RWPE1 (cell line): ENCODE data around the gene CACNA2D2.

ENCODE experiments used
- CTCF ChIA-PET: fragments of 350-600 bp; sonication (Branson Sonifier 250); formaldehyde crosslinking; extraction: SDS; loops from one replicate; lab custom pipeline; 2021; lab: Yijun Ruan, JAX
- POLR2A ChIA-PET: fragments of 400-600 bp; formaldehyde crosslinking; extraction: SDS; loops from one replicate; lab custom pipeline; 2020; ENCODE audit warnings: antibody characterized with exemption; ENCODE audit not compliant: low non-redundant PET; lab: Yijun Ruan, JAX
- DNase-seq: peaks from one replicate; pipeline ENCODE4 v3.0.0; 2012; ENCODE audit warnings: low spot score
- H3K27ac ChIP-seq: fragments of 450-650 bp; 2 replicates; pipeline ENCODE4 v1.5.1; 2017
- TF ChIP-seq, protein P1 (sequence below): fragments of 450-650 bp; conservative IDR thresholded peaks from 2 replicates; pipeline ENCODE4 v1.5.1; 2017; ENCODE audit warnings: low read depth, mild to moderate bottlenecking

CACNA2D2 gene

DNA sequence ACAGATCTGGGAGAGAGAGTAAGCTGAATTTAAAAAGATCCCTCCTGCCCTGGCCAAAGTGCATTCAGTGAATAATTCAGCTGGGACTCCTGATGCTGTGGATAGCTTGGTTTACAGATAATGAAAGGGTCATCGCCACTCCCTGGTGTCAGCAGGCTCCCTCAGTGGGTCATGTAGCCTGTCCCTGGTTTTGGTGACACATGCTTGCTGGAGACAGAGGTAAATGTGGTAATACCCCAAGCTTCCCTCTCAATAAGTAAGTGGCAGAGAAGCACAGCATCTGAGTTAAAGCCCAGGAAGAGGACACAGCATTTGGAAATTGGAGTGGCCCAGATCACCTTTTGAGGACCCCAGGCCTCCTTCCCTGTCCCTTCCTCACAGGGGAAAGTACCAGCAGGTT, 146.0 kb downstream of the CACNA2D2 start:
- DNase-seq = no peak
- POLR2A ChIA-PET = no interaction called here
- CTCF ChIA-PET = no interaction called here
- peak overlapping the region; percentile 77 for H3K27ac ChIP-seq
- TF ChIP-seq, protein P1, sequence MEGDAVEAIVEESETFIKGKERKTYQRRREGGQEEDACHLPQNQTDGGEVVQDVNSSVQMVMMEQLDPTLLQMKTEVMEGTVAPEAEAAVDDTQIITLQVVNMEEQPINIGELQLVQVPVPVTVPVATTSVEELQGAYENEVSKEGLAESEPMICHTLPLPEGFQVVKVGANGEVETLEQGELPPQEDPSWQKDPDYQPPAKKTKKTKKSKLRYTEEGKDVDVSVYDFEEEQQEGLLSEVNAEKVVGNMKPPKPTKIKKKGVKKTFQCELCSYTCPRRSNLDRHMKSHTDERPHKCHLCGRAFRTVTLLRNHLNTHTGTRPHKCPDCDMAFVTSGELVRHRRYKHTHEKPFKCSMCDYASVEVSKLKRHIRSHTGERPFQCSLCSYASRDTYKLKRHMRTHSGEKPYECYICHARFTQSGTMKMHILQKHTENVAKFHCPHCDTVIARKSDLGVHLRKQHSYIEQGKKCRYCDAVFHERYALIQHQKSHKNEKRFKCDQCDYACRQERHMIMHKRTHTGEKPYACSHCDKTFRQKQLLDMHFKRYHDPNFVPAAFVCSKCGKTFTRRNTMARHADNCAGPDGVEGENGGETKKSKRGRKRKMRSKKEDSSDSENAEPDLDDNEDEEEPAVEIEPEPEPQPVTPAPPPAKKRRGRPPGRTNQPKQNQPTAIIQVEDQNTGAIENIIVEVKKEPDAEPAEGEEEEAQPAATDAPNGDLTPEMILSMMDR = no peak

DNA sequence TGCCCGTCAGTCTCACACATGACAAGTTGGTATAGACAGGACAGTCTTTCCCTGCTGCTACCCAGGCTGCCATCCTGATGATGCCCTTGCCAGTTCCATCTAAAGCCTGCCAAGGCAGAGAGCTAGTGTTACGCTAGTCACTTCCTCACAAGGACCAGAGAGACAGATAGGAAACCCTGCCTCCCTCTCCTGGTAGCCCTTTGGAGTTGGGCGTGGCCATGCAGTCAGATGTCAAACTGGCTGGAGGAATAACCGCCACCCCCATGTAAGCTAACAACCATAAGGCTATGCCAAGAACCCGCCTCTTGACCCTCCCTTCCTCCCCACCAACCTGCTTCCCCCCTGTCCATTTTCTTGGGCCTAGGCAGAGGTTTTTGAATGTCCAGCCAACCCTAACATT, 146.9 kb downstream of the CACNA2D2 start:
- ChIA-PET CTCF (no interaction called here), POLR2A (no interaction called here)
- no peak for DNase-seq
- peak overlapping the region; percentile 77 for H3K27ac ChIP-seq
- TF ChIP-seq, protein P1 = no peak

DNA sequence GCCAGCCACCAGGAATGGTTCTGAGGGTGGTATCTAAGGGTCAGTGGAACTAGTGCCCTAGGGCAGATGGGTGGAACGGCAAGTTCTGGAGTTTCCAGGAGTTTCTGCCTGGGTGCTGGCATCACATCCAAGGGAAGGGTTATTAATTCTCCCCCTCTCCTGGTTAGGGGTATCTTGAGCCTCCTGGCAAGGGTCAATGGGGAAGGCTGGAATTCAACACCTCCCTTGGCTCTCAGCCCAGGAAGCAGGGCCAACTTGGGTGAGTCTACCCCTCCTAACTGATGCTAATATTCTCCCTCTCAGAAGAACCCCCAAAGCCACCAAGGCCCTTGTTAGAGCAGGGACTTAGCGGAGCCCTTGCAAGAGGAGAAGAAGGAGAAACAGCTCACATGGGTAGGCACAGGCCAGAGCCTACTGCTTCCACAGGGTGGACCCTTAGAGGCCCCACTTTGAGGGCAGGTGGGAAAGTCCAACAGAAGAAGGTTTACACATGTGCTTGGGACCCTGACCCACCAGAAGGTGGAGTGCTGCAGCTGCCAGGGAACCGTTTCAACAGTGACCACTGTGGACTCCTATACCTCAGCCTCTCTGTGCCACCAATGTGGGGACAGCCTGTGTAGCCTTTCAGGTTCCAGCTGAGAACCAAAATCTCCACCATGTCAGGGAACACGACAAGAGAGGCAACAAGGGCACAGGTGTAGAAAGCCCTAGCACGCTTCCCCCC, 147.4 kb downstream of the CACNA2D2 start:
- TF ChIP-seq, protein P1 = no peak
- DNase-seq = no peak
- H3K27ac ChIP-seq = peak overlapping the region; percentile 77
- ChIA-PET POLR2A (no interaction called here), CTCF (no interaction called here)

DNA sequence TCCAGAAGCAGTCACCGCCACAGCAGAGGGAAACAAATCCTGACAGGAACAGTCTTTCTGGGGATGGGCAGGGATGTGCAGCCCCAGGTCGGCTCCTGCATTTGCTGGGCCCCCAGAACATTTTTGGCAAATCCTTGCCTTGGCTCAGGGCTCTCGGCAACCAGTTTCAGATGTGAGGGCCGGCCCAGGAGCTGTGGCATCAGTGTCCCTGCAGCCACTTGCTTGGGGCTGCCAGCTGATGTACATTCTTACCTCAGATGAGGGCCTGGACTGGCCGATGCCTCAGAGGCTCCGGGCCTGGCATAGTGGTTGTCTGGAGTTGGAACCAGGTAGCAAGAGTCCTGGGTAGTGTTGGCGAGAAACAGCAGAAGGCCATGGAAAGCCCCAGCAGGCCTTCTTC, 148.6 kb downstream of the CACNA2D2 start:
- no peak for DNase-seq
- H3K27ac ChIP-seq = peak overlapping the region; percentile 77
- ChIA-PET CTCF (no interaction called here), POLR2A (interaction anchor here (1.1 kb wide), 1 partner anchor 14 kb away, joined by 3 read pairs; the partner anchor contains the start of gene RASSF1)
- TF ChIP-seq, protein P1 = no peak

DNA sequence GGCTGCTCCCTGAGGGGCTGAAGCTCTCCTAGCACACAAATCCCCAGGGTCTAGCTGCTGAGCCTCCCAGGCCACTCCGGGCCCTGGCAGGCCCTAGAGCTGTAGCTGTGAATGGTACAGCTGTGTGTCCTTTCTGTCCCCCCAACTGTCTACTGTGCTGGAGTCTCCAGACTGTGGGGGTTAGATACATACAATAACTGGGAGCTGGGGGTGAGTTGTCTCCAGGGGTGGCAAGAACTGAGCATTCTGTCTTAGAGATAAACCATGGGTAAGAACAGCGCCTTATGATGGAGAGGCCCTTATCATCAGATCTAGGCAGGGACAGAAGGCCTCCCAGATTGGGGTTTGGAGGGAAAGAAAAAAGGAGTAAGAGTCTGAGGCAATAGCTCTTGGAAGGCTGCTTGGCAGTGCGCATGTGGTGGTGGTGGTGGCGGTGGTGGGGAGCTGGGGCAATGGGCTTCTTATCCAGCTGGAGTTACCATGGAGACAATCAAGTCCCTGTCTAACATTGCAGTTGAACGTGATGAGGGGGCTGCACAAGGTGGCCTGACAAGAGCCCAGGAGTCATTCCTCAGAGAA, 149.2 kb downstream of the CACNA2D2 start:
- H3K27ac ChIP-seq = peak overlapping the region; percentile 77
- TF ChIP-seq, protein P1 = no peak

DNA sequence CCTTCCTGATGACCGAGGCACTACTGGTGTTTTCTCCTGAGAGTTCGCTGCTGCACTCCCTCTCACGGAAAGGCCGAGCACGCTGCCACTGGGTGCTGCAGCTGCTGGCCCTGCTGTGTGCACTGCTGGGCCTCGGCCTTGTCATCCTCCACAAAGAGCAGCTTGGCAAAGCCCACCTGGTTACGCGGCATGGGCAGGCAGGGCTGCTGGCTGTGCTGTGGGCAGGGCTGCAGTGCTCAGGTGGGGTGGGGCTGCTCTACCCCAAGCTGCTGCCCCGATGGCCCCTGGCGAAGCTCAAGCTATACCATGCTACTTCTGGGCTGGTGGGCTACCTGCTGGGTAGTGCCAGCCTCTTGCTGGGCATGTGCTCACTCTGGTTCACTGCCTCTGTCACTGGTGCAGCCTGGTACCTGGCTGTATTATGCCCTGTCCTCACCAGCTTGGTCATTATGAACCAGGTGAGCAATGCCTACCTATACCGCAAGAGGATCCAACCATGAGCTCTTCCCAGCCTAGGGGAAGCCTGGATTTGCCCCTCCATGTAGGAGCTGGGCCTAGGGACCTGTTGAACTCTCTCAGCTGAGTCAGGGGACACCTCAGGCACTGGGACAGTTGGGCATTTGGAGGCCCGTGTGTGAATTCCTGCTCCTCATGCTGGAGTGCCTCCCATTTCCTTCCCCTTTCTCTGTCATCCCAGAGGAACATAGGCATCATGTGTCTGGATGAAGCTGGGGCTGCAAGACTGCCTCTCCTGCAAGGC, 150.0 kb downstream of the CACNA2D2 start:
- CTCF ChIA-PET = interaction anchor here (0.8 kb wide), 1 partner anchor 189 kb away, joined by 3 read pairs; no protein-coding TSS in a partner anchor
- peak overlapping the region; percentile 77 for H3K27ac ChIP-seq
- POLR2A ChIA-PET = interaction anchor here (0.8 to 1.1 kb wide), 2 partner anchors 13 to 14 kb away, joined by 3 to 4 read pairs; partner anchors contain the start of gene RASSF1
- DNase-seq = no peak
- TF ChIP-seq, protein P1 = no peak

More for the DNA sequence above, 149.2 kb downstream of the CACNA2D2 start:
- DNase-seq = no peak
- ChIA-PET CTCF (interaction anchor here (0.6 kb wide), 1 partner anchor 439 kb away, joined by 3 read pairs; no protein-coding TSS in a partner anchor), POLR2A (interaction anchor here (1.1 kb wide), 1 partner anchor 13 kb away, joined by 3 read pairs; the partner anchor contains the start of gene RASSF1)
